HL-60 (cell line): ENCODE results near the gene EOGT.

ENCODE experiments used
- GABPA ChIP-seq: IDR thresholded peaks from 2 replicates; pipeline ENCODE4 v1.6.1; 2012; ENCODE audit warnings: low read depth
- POLR2AphosphoS5 ChIP-seq: IDR thresholded peaks from 2 replicates; pipeline ENCODE4 v1.6.1; 2012; ENCODE audit warnings: low read depth
- TF ChIP-seq, protein P1 (sequence below): IDR thresholded peaks from one replicate; pipeline ENCODE4 v1.5.1; 2011; ENCODE audit warnings: low read length, control low read depth, inconsistent platforms; ENCODE audit not compliant: insufficient read depth

DNA sequence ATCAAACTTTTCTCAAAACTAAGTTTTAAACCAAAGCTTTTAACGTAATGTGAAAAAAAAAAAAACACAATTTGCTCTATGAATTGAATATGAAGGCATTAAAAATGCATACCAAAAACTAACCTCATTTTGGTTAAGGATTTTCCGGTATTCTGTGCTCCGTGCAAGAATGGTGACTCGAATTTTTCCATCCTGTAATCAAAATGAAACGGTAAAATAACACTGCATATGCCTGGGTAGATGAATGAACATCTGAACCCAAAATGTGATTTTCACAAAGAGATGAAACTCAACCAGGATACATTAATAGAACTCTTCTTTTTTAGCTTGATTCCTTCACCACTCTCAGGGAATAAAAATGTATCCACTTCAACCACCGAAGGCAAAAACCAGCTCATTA lies 26.2 kb downstream of the EOGT start:
- TF ChIP-seq, protein P1, sequence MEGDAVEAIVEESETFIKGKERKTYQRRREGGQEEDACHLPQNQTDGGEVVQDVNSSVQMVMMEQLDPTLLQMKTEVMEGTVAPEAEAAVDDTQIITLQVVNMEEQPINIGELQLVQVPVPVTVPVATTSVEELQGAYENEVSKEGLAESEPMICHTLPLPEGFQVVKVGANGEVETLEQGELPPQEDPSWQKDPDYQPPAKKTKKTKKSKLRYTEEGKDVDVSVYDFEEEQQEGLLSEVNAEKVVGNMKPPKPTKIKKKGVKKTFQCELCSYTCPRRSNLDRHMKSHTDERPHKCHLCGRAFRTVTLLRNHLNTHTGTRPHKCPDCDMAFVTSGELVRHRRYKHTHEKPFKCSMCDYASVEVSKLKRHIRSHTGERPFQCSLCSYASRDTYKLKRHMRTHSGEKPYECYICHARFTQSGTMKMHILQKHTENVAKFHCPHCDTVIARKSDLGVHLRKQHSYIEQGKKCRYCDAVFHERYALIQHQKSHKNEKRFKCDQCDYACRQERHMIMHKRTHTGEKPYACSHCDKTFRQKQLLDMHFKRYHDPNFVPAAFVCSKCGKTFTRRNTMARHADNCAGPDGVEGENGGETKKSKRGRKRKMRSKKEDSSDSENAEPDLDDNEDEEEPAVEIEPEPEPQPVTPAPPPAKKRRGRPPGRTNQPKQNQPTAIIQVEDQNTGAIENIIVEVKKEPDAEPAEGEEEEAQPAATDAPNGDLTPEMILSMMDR, result no peak
- no peak for TF ChIP-seq POLR2AphosphoS5
- TF ChIP-seq GABPA, result no peak
